ENCODE results near the gene AGAP6.
"Not testable (repeated sequence)": the region's sequence is repeated elsewhere in the genome, so short reads cannot be mapped to it uniquely, and the experiment has no call there.

Gene AGAP6

GRCh38 chr10:50024716-50025383, 36.6 kb downstream of the AGAP6 start:
- DNase-seq (ENCODE audit: low spot score), result not testable (repeated sequence)

GRCh38 chr10:50025627-50026026, 37.4 kb downstream of the AGAP6 start:
- DNase-seq (ENCODE audit: low spot score), result no peak

- DNase-seq (ENCODE audit: low spot score), result no peak
These were observed 39.0 kb downstream of the AGAP6 start for GRCh38 chr10:50027195-50027594.

- no peak for DNase-seq (ENCODE audit: low spot score)
These were observed 45.3 kb downstream of the AGAP6 start for GRCh38 chr10:50033481-50033880.

- DNase-seq (ENCODE audit: low spot score), result not testable (repeated sequence)
These were observed 47.1 kb downstream of the AGAP6 start for GRCh38 chr10:50035337-50035736.

GRCh38 chr10:50044941-50045664, 56.9 kb downstream of the AGAP6 start:
- no peak for DNase-seq (ENCODE audit: low spot score)

GRCh38 chr10:50046457-50046856, 58.3 kb downstream of the AGAP6 start:
- not testable (repeated sequence) for DNase-seq (ENCODE audit: low spot score)

- DNase-seq (ENCODE audit: low spot score), result not testable (repeated sequence)
These were observed 59.4 kb downstream of the AGAP6 start for GRCh38 chr10:50047594-50047993.

GRCh38 chr10:50051995-50052660, 63.9 kb downstream of the AGAP6 start:
- DNase-seq (ENCODE audit: low spot score), result not testable (repeated sequence)

GRCh38 chr10:50052778-50053376, 64.7 kb downstream of the AGAP6 start:
- not testable (repeated sequence) for DNase-seq (ENCODE audit: low spot score)

GRCh38 chr10:50055494-50056292, 67.5 kb downstream of the AGAP6 start:
- not testable (repeated sequence) for DNase-seq (ENCODE audit: low spot score)

- DNase-seq (ENCODE audit: low spot score), result not testable (repeated sequence)
These were observed 68.4 kb downstream of the AGAP6 start for GRCh38 chr10:50056654-50057053.

- DNase-seq (ENCODE audit: low spot score), result not testable (repeated sequence)
These were observed 70.5 kb downstream of the AGAP6 start for GRCh38 chr10:50058727-50059126.

- not testable (repeated sequence) for DNase-seq (ENCODE audit: low spot score)
These were observed 71.7 kb downstream of the AGAP6 start for GRCh38 chr10:50059946-50060345.

Measured in CD4-positive, alpha-beta T cell treated with Interleukin-6 at 100 ng/mL for 8 hours (primary cell).